Ishikawa (cell line): Measurements from ENCODE around the gene VTI1A.

ENCODE experiments used
- CEBPB ChIP-seq: IDR thresholded peaks from 2 replicates; pipeline ENCODE4 v1.6.1; 2012
- CREB1 ChIP-seq: IDR thresholded peaks from 2 replicates; pipeline ENCODE4 v1.6.1; 2012; ENCODE audit warnings: low read depth
- EGR1 ChIP-seq: IDR thresholded peaks from 2 replicates; pipeline ENCODE4 v1.6.1; 2012
- EP300 ChIP-seq: IDR thresholded peaks from 2 replicates; pipeline ENCODE4 v1.6.1; 2012; ENCODE audit warnings: borderline replicate concordance
- FOXM1 ChIP-seq: IDR thresholded peaks from 2 replicates; pipeline ENCODE4 v1.6.1; 2012; ENCODE audit warnings: low read depth, borderline replicate concordance
- RAD21 ChIP-seq: IDR thresholded peaks from 2 replicates; pipeline ENCODE4 v1.6.1; 2012; ENCODE audit warnings: low read depth
- TAF1 ChIP-seq: IDR thresholded peaks from 2 replicates; pipeline ENCODE4 v1.6.1; 2012; ENCODE audit warnings: low read depth, mild to moderate bottlenecking
- TEAD4 ChIP-seq: IDR thresholded peaks from 2 replicates; pipeline ENCODE4 v1.6.1; 2012
- ZBTB7A ChIP-seq: IDR thresholded peaks from 2 replicates; pipeline ENCODE4 v1.6.1; 2012; ENCODE audit warnings: low read depth
- TF ChIP-seq, protein P1 (sequence below): IDR thresholded peaks from 2 replicates; pipeline ENCODE4 v1.6.1; 2012

- TF ChIP-seq FOXM1, result no peak
- no peak for TF ChIP-seq EP300
- no peak for TF ChIP-seq CREB1
- no peak for TF ChIP-seq TAF1
- no peak for TF ChIP-seq CEBPB
- no peak for TF ChIP-seq ZBTB7A
- no peak for TF ChIP-seq RAD21
- TF ChIP-seq, protein P1, sequence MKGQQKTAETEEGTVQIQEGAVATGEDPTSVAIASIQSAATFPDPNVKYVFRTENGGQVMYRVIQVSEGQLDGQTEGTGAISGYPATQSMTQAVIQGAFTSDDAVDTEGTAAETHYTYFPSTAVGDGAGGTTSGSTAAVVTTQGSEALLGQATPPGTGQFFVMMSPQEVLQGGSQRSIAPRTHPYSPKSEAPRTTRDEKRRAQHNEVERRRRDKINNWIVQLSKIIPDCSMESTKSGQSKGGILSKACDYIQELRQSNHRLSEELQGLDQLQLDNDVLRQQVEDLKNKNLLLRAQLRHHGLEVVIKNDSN, result no peak
- no peak for TF ChIP-seq TEAD4
- TF ChIP-seq EGR1, result no peak
These were observed 394.5 kb downstream of the VTI1A start for GRCh38 chr10:112841549-112841948.
